HCT116 (cell line): Measurements from ENCODE around the gene CDC42EP2.

Source experiments
- CTCF ChIP-seq, 3 experiments: fragments of 200-600 bp in 1 of 3; sonication (generic) in 1 of 3; IDR thresholded peaks in 2 of 3; conservative IDR thresholded peaks in 1 of 3; 2 replicates each; pipeline ENCODE4 v1.5.1; 2012 to 2017; ENCODE audit warnings: low read depth in 2 of 3, low read length in 2 of 3, antibody characterized with exemption in 1 of 3, borderline replicate concordance in 1 of 3, control low read depth in 1 of 3, mild to moderate bottlenecking in 1 of 3, mixed read lengths in 1 of 3, mixed run types in 1 of 3, moderate library complexity in 1 of 3; ENCODE audit not compliant: insufficient read depth in 1 of 3
- EZH2 ChIP-seq: fragments of 200-600 bp; sonication (generic); IDR thresholded peaks from 2 replicates; pipeline ENCODE4 v1.6.1; 2017; ENCODE audit warnings: antibody characterized with exemption, mixed run types
- POLR2A ChIP-seq: IDR thresholded peaks from 2 replicates; pipeline ENCODE4 v1.7.0; 2011; ENCODE audit warnings: borderline replicate concordance; ENCODE audit not compliant: insufficient read depth, insufficient read length; ENCODE audit errors: extremely low read depth

GRCh38 chr11:65310215-65310614 lies 4.5 kb upstream of the CDC42EP2 start:
- TF ChIP-seq POLR2A: no peak
- no peak for TF ChIP-seq EZH2
- no peak for TF ChIP-seq CTCF (IDR thresholded peaks at IDR 0.05 in 2 of 3, conservative IDR thresholded peaks at IDR 0.05 in 1 of 3; ENCODE audit: borderline replicate concordance in 1 of 3, insufficient read depth in 1 of 3, low read depth in 2 of 3, low read length in 2 of 3)
